ENCODE results near the gene TFEC. TPM values are rescaled to one million over a fixed set of nuclear protein-coding genes. Genes with fewer than 3 reads are reported as not detected.

TFEC gene
- total and polyA plus RNA-seq, 7 experiments from 2014 or later = 0.97 to 15.4 (median 1.7) TPM; not detected in 3

- H3K4me1 Mint-ChIP-seq = no peaks in the 10 kb centered on the region
- Histone ChIP-seq H3K4me3 (ENCODE audit: low read length) (no peak overlapping the region), H3K36me3 (ENCODE audit: control insufficient read depth in 2 of 3, insufficient read depth in 3 of 3, low read length in 3 of 3) (no peaks in the 10 kb centered on the region), H3K27me3 (ENCODE audit: control insufficient read depth in 2 of 2, insufficient read depth in 2 of 2, low read length in 2 of 2) (no peaks in the 10 kb centered on the region), H3K27ac (ENCODE audit: low read depth, low read length) (no peak overlapping the region), H3K4me1 (ENCODE audit: control insufficient read depth in 2 of 2, insufficient read depth in 2 of 2, low read length in 2 of 2) (no peaks in the 10 kb centered on the region), H3K9me3 (ENCODE audit: control insufficient read depth in 2 of 3, low read length in 3 of 3) (no peaks in the 10 kb centered on the region)
- no peak for DNase-seq
- H3K27ac Mint-ChIP-seq = no peak overlapping the region
- H3K27me3 Mint-ChIP-seq = no peaks in the 10 kb centered on the region
- H3K36me3 Mint-ChIP-seq = no peaks in the 10 kb centered on the region
- H3K4me3 Mint-ChIP-seq = no peak overlapping the region
- ChIA-PET POLR2A (no interaction called here), CTCF (no interaction called here)
- intact Hi-C loops (cut with micrococcal nuclease) = no loop called here
- no peak for ATAC-seq
- H3K9me3 Mint-ChIP-seq = peaks cover 0 to 14% (median 3%) of the 10 kb centered on the region in 11 donors
Measured at GRCh38 chr7:115997221-115997620, 33.3 kb downstream of the TFEC start.

- Mint-ChIP-seq H3K36me3 (no peaks in the 10 kb centered on the region), H3K4me1 (peaks cover 0 to 2% (median 0%) of the 10 kb centered on the region in 7 donors), H3K9me3 (peaks cover 0 to 18% (median 6%) of the 10 kb centered on the region in 11 donors), H3K4me3 (no peak overlapping the region), H3K27ac (no peak overlapping the region), H3K27me3 (no peaks in the 10 kb centered on the region)
- Histone ChIP-seq H3K4me1 (ENCODE audit: control insufficient read depth in 2 of 2, insufficient read depth in 2 of 2, low read length in 2 of 2) (no peaks in the 10 kb centered on the region), H3K9me3 (ENCODE audit: control insufficient read depth in 2 of 3, low read length in 3 of 3) (no peaks in the 10 kb centered on the region), H3K27me3 (ENCODE audit: control insufficient read depth in 2 of 2, insufficient read depth in 2 of 2, low read length in 2 of 2) (no peaks in the 10 kb centered on the region), H3K27ac (ENCODE audit: low read depth, low read length) (no peak overlapping the region), H3K36me3 (ENCODE audit: control insufficient read depth in 2 of 3, insufficient read depth in 3 of 3, low read length in 3 of 3) (no peaks in the 10 kb centered on the region), H3K4me3 (ENCODE audit: low read length) (no peak overlapping the region)
- ATAC-seq (no peak), DNase-seq (no peak)
- CTCF ChIA-PET = no interaction called here
- POLR2A ChIA-PET = no interaction called here
- intact Hi-C loops (cut with micrococcal nuclease) = no loop called here
Measured at GRCh38 chr7:115995701-115996100, 34.9 kb downstream of the TFEC start.

- CTCF ChIA-PET = no interaction called here
Measured at GRCh38 chr7:115988401-115988800, 42.2 kb downstream of the TFEC start.

GRCh38 chr7:115987486-115987885 lies 43.1 kb downstream of the TFEC start:
- H3K4me1 Mint-ChIP-seq = peaks cover 0 to 3% (median 0%) of the 10 kb centered on the region in 7 donors
- Histone ChIP-seq H3K27ac (ENCODE audit: low read depth, low read length) (no peak overlapping the region), H3K36me3 (ENCODE audit: control insufficient read depth in 2 of 3, insufficient read depth in 3 of 3, low read length in 3 of 3) (no peaks in the 10 kb centered on the region), H3K4me1 (ENCODE audit: control insufficient read depth in 2 of 2, insufficient read depth in 2 of 2, low read length in 2 of 2) (no peaks in the 10 kb centered on the region), H3K9me3 (ENCODE audit: control insufficient read depth in 2 of 3, low read length in 3 of 3) (no peaks in the 10 kb centered on the region), H3K4me3 (ENCODE audit: low read length) (no peak overlapping the region), H3K27me3 (ENCODE audit: control insufficient read depth in 2 of 2, insufficient read depth in 2 of 2, low read length in 2 of 2) (no peaks in the 10 kb centered on the region)
- DNase-seq (no peak), ATAC-seq (no peak)
- peaks cover 0 to 9% (median 2%) of the 10 kb centered on the region in 11 donors for H3K9me3 Mint-ChIP-seq
- peaks cover 0 to 4% (median 0%) of the 10 kb centered on the region in 5 donors for H3K27me3 Mint-ChIP-seq
- no peak overlapping the region for H3K27ac Mint-ChIP-seq
- ChIA-PET POLR2A (no interaction called here), CTCF (no interaction called here)
- intact Hi-C loops (cut with micrococcal nuclease) = no loop called here
- no peaks in the 10 kb centered on the region for H3K36me3 Mint-ChIP-seq
- H3K4me3 Mint-ChIP-seq = no peak overlapping the region

More at GRCh38 chr7:115988401-115988800, 42.2 kb downstream of the TFEC start:
- Histone ChIP-seq H3K4me1 (ENCODE audit: control insufficient read depth in 2 of 2, insufficient read depth in 2 of 2, low read length in 2 of 2) (no peaks in the 10 kb centered on the region), H3K27me3 (ENCODE audit: control insufficient read depth in 2 of 2, insufficient read depth in 2 of 2, low read length in 2 of 2) (no peaks in the 10 kb centered on the region), H3K27ac (ENCODE audit: low read depth, low read length) (no peak overlapping the region), H3K9me3 (ENCODE audit: control insufficient read depth in 2 of 3, low read length in 3 of 3) (no peaks in the 10 kb centered on the region), H3K36me3 (ENCODE audit: control insufficient read depth in 2 of 3, insufficient read depth in 3 of 3, low read length in 3 of 3) (no peaks in the 10 kb centered on the region), H3K4me3 (ENCODE audit: low read length) (no peak overlapping the region)
- DNase-seq = no peak
- POLR2A ChIA-PET = no interaction called here
- H3K9me3 Mint-ChIP-seq = peaks cover 0 to 13% (median 3%) of the 10 kb centered on the region in 11 donors
- intact Hi-C loops (cut with micrococcal nuclease) = no loop called here
- H3K36me3 Mint-ChIP-seq = no peaks in the 10 kb centered on the region
- H3K4me3 Mint-ChIP-seq = no peak overlapping the region
- peaks cover 0 to 3% (median 0%) of the 10 kb centered on the region in 7 donors for H3K4me1 Mint-ChIP-seq
- ATAC-seq = no peak
- H3K27me3 Mint-ChIP-seq = peaks cover 0 to 4% (median 0%) of the 10 kb centered on the region in 5 donors
- no peak overlapping the region for H3K27ac Mint-ChIP-seq

GRCh38 chr7:115984105-115984504 lies 46.5 kb downstream of the TFEC start:
- ChIA-PET POLR2A (no interaction called here), CTCF (no interaction called here)
- no peak for ATAC-seq
- Mint-ChIP-seq H3K27me3 (no peaks in the 10 kb centered on the region), H3K4me3 (no peak overlapping the region), H3K27ac (no peak overlapping the region), H3K4me1 (peaks cover 0 to 1% (median 0%) of the 10 kb centered on the region in 7 donors), H3K9me3 (peaks cover 0 to 3% (median 0%) of the 10 kb centered on the region in 11 donors), H3K36me3 (no peaks in the 10 kb centered on the region)
- Histone ChIP-seq H3K27me3 (ENCODE audit: control insufficient read depth in 2 of 2, insufficient read depth in 2 of 2, low read length in 2 of 2) (no peaks in the 10 kb centered on the region), H3K4me3 (ENCODE audit: low read length) (no peak overlapping the region), H3K27ac (ENCODE audit: low read depth, low read length) (no peak overlapping the region), H3K9me3 (ENCODE audit: control insufficient read depth in 2 of 3, low read length in 3 of 3) (no peaks in the 10 kb centered on the region), H3K4me1 (ENCODE audit: control insufficient read depth in 2 of 2, insufficient read depth in 2 of 2, low read length in 2 of 2) (no peaks in the 10 kb centered on the region), H3K36me3 (ENCODE audit: control insufficient read depth in 2 of 3, insufficient read depth in 3 of 3, low read length in 3 of 3) (no peaks in the 10 kb centered on the region)
- intact Hi-C loops (cut with micrococcal nuclease) = no loop called here
- DNase-seq = no peak

- H3K4me1 ChIP-seq (ENCODE audit: control insufficient read depth in 2 of 2, insufficient read depth in 2 of 2, low read length in 2 of 2) = no peaks in the 10 kb centered on the region
- H3K36me3 ChIP-seq (ENCODE audit: control insufficient read depth in 2 of 3, insufficient read depth in 3 of 3, low read length in 3 of 3) = no peaks in the 10 kb centered on the region
- H3K4me3 ChIP-seq (ENCODE audit: low read length) = no peak overlapping the region
- no peak for ATAC-seq
- no peaks in the 10 kb centered on the region for H3K27me3 ChIP-seq (ENCODE audit: control insufficient read depth in 2 of 2, insufficient read depth in 2 of 2, low read length in 2 of 2)
- Mint-ChIP-seq H3K9me3 (peaks cover 0 to 3% (median 0%) of the 10 kb centered on the region in 11 donors), H3K27ac (no peak overlapping the region), H3K36me3 (no peaks in the 10 kb centered on the region), H3K27me3 (no peaks in the 10 kb centered on the region), H3K4me1 (no peaks in the 10 kb centered on the region), H3K4me3 (no peak overlapping the region)
- ChIA-PET CTCF (no interaction called here), POLR2A (no interaction called here)
- H3K9me3 ChIP-seq (ENCODE audit: control insufficient read depth in 2 of 3, low read length in 3 of 3) = no peaks in the 10 kb centered on the region
- intact Hi-C loops (cut with micrococcal nuclease) = no loop called here
- no peak overlapping the region for H3K27ac ChIP-seq (ENCODE audit: low read depth, low read length)
- DNase-seq = no peak
Measured at GRCh38 chr7:115980159-115980558, 50.4 kb downstream of the TFEC start.

- Histone ChIP-seq H3K27me3 (ENCODE audit: control insufficient read depth in 2 of 2, insufficient read depth in 2 of 2, low read length in 2 of 2) (no peaks in the 10 kb centered on the region), H3K36me3 (ENCODE audit: control insufficient read depth in 2 of 3, insufficient read depth in 3 of 3, low read length in 3 of 3) (no peaks in the 10 kb centered on the region), H3K9me3 (ENCODE audit: control insufficient read depth in 2 of 3, low read length in 3 of 3) (no peaks in the 10 kb centered on the region), H3K4me1 (ENCODE audit: control insufficient read depth in 2 of 2, insufficient read depth in 2 of 2, low read length in 2 of 2) (no peaks in the 10 kb centered on the region), H3K4me3 (ENCODE audit: low read length) (no peak overlapping the region), H3K27ac (ENCODE audit: low read depth, low read length) (no peak overlapping the region)
- POLR2A ChIA-PET = no interaction called here
- H3K4me3 Mint-ChIP-seq = no peak overlapping the region
- H3K36me3 Mint-ChIP-seq = no peaks in the 10 kb centered on the region
- CTCF ChIA-PET = no interaction called here
- intact Hi-C loops (cut with micrococcal nuclease) = no loop called here
- ATAC-seq (no peak), DNase-seq (no peak)
- H3K4me1 Mint-ChIP-seq = no peaks in the 10 kb centered on the region
- no peaks in the 10 kb centered on the region for H3K27me3 Mint-ChIP-seq
- peaks cover 0 to 3% (median 0%) of the 10 kb centered on the region in 11 donors for H3K9me3 Mint-ChIP-seq
- H3K27ac Mint-ChIP-seq = no peak overlapping the region
Measured at GRCh38 chr7:115976651-115977050, 53.9 kb downstream of the TFEC start.

Data from naive thymus-derived CD4-positive, alpha-beta T cell (primary cell).